WTC11 (cell line): ENCODE data around the gene BRSK1.

Source experiments
- ATF3 ChIP-seq: sonication (generic); formaldehyde crosslinking; conservative IDR thresholded peaks from 2 replicates; pipeline ENCODE4 v1.8.1; 2022; ENCODE audit warnings: mild to moderate bottlenecking, missing genetic modification reagents
- CBFB ChIP-seq: sonication (generic); formaldehyde crosslinking; IDR thresholded peaks from 2 replicates; pipeline ENCODE4 v1.8.1; 2022; ENCODE audit warnings: mild to moderate bottlenecking, low read depth, missing genetic modification reagents
- NR2C2 ChIP-seq: sonication (generic); formaldehyde crosslinking; IDR thresholded peaks from 2 replicates; pipeline ENCODE4 v1.8.0; 2022; ENCODE audit warnings: mild to moderate bottlenecking, missing genetic modification reagents
- NR3C1 ChIP-seq: sonication (generic); formaldehyde crosslinking; conservative IDR thresholded peaks from 2 replicates; pipeline ENCODE4 v1.8.1; 2023; ENCODE audit warnings: low read depth, mild to moderate bottlenecking, missing genetic modification reagents
- RORB ChIP-seq: fragments of 250-450 bp; sonication (Bioruptor Pico); IDR thresholded peaks from 2 replicates; pipeline ENCODE4 v1.9.0; 2021; ENCODE audit warnings: mild to moderate bottlenecking
- SMAD4 ChIP-seq: sonication (generic); formaldehyde crosslinking; IDR thresholded peaks from 2 replicates; pipeline ENCODE4 v1.8.0; 2022; ENCODE audit warnings: mild to moderate bottlenecking, missing genetic modification reagents
- ZNF138 ChIP-seq: sonication (generic); formaldehyde crosslinking; conservative IDR thresholded peaks from 2 replicates; pipeline ENCODE4 v1.8.1; 2022; ENCODE audit warnings: mild to moderate bottlenecking, moderate library complexity, missing genetic modification reagents
- ZNF281 ChIP-seq: sonication (generic); formaldehyde crosslinking; IDR thresholded peaks from 2 replicates; pipeline ENCODE4 v1.8.0; 2023; ENCODE audit warnings: mild to moderate bottlenecking, missing genetic modification reagents
- TF ChIP-seq, protein P1 (sequence below): fragments of 200-600 bp; IDR thresholded peaks from 2 replicates; pipeline ENCODE4 v1.8.0; 2022; ENCODE audit warnings: antibody characterized with exemption
- TF ChIP-seq, protein P2 (sequence below): sonication (generic); formaldehyde crosslinking; IDR thresholded peaks from 2 replicates; pipeline ENCODE4 v1.8.0; 2022; ENCODE audit warnings: mild to moderate bottlenecking, missing genetic modification reagents
- TF ChIP-seq, protein P3 (sequence below): sonication (generic); formaldehyde crosslinking; IDR thresholded peaks from 2 replicates; pipeline ENCODE4 v1.8.1; 2023; ENCODE audit warnings: mild to moderate bottlenecking, missing genetic modification reagents, moderate library complexity

- TF ChIP-seq NR3C1, result no peak
- TF ChIP-seq RORB (CRISPR knock-in tag), result no peak
- TF ChIP-seq, protein P1, sequence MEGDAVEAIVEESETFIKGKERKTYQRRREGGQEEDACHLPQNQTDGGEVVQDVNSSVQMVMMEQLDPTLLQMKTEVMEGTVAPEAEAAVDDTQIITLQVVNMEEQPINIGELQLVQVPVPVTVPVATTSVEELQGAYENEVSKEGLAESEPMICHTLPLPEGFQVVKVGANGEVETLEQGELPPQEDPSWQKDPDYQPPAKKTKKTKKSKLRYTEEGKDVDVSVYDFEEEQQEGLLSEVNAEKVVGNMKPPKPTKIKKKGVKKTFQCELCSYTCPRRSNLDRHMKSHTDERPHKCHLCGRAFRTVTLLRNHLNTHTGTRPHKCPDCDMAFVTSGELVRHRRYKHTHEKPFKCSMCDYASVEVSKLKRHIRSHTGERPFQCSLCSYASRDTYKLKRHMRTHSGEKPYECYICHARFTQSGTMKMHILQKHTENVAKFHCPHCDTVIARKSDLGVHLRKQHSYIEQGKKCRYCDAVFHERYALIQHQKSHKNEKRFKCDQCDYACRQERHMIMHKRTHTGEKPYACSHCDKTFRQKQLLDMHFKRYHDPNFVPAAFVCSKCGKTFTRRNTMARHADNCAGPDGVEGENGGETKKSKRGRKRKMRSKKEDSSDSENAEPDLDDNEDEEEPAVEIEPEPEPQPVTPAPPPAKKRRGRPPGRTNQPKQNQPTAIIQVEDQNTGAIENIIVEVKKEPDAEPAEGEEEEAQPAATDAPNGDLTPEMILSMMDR, result no peak
- no peak for TF ChIP-seq ZNF281 (CRISPR knock-in tag)
- no peak for TF ChIP-seq CBFB (CRISPR knock-in tag)
- TF ChIP-seq, protein P2, sequence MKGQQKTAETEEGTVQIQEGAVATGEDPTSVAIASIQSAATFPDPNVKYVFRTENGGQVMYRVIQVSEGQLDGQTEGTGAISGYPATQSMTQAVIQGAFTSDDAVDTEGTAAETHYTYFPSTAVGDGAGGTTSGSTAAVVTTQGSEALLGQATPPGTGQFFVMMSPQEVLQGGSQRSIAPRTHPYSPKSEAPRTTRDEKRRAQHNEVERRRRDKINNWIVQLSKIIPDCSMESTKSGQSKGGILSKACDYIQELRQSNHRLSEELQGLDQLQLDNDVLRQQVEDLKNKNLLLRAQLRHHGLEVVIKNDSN, result no peak
- no peak for TF ChIP-seq SMAD4 (CRISPR knock-in tag)
- no peak for TF ChIP-seq NR2C2
- no peak for TF ChIP-seq ZNF138 (CRISPR knock-in tag)
- TF ChIP-seq ATF3 (CRISPR knock-in tag), result no peak
- TF ChIP-seq, protein P3, sequence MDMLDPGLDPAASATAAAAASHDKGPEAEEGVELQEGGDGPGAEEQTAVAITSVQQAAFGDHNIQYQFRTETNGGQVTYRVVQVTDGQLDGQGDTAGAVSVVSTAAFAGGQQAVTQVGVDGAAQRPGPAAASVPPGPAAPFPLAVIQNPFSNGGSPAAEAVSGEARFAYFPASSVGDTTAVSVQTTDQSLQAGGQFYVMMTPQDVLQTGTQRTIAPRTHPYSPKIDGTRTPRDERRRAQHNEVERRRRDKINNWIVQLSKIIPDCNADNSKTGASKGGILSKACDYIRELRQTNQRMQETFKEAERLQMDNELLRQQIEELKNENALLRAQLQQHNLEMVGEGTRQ, result no peak
Observed at GRCh38 chr19:55302318-55302703, 18.5 kb downstream of the BRSK1 start.
